BLaER1 treated with 17β-estradiol and CSF1 and Interleukin-3, amounts not matched to agents 10 nM and 100 nM (cell line): ENCODE results near the gene PLEK.
"Not testable (repeated sequence)": the region's sequence is repeated elsewhere in the genome, so short reads cannot be mapped to it uniquely, and the experiment has no call there.

ENCODE experiments used
- H3K27ac ChIP-seq, 11 experiments: shearing (Covaris generic); formaldehyde crosslinking; 2 replicates each; pipeline ENCODE4 v1.8.1; 2022
- H3K27me3 ChIP-seq, 11 experiments: shearing (Covaris generic); formaldehyde crosslinking; 2 replicates each; pipeline ENCODE4 v1.8.1; 2022
- H3K36me3 ChIP-seq, 11 experiments: shearing (Covaris generic); formaldehyde crosslinking; 2 replicates each; pipeline ENCODE4 v1.8.1; 2022
- H3K4me1 ChIP-seq, 10 experiments: shearing (Covaris generic); formaldehyde crosslinking; 2 replicates each; pipeline ENCODE4 v1.8.1; 2022
- H3K4me2 ChIP-seq, 11 experiments: shearing (Covaris generic); formaldehyde crosslinking; 2 replicates each; pipeline ENCODE4 v1.8.1; 2022
- H3K4me3 ChIP-seq, 10 experiments: shearing (Covaris generic); formaldehyde crosslinking; 2 replicates each; pipeline ENCODE4 v1.8.1; 2022
- H3K9ac ChIP-seq, 11 experiments: shearing (Covaris generic); formaldehyde crosslinking; 2 replicates each; pipeline ENCODE4 v1.8.1; 2022
- H3K9me3 ChIP-seq, 11 experiments: shearing (Covaris generic); formaldehyde crosslinking; replicated peaks in 1 of 11; 2 replicates each; pipeline ENCODE4 v1.8.1; 2022
- H4K20me1 ChIP-seq, 11 experiments: shearing (Covaris generic); formaldehyde crosslinking; 2 replicates each; pipeline ENCODE4 v1.8.1; 2022
- Cebpa-rat ChIP-seq, 11 experiments: shearing (Covaris generic); IDR thresholded peaks; 2 replicates each; pipeline ENCODE4 v1.8.1; 2022

The PLEK gene

GRCh38 chr2:68436270-68436669, 71.2 kb downstream of the PLEK start:
- no peaks in the 10 kb centered on the region for H3K27me3 ChIP-seq
- H3K36me3 ChIP-seq = peaks cover 0 to 8% (median 0%) of the 10 kb centered on the region in 11 experiments; a peak in 1 of 22 replicates
- peaks cover 26 to 42% (median 34%) of the 10 kb centered on the region in 10 experiments for H3K4me1 ChIP-seq
- no peak overlapping the region for H3K9ac ChIP-seq
- H3K9me3 ChIP-seq = peaks cover 21 to 33% (median 24%) of the 10 kb centered on the region in 11 experiments
- no peak for TF ChIP-seq Cebpa-rat (IDR thresholded peaks at IDR 0.05)
- H3K4me3 ChIP-seq = no peak overlapping the region
- H3K27ac ChIP-seq = peak overlapping the region in 2 of 11 experiments; percentile 1 to 3; a peak in 1 of 22 replicates
- no peak overlapping the region for H3K4me2 ChIP-seq
- H4K20me1 ChIP-seq = no peaks in the 10 kb centered on the region

- Histone ChIP-seq H3K4me1 (peaks cover 33 to 46% (median 37%) of the 10 kb centered on the region in 10 experiments), H3K4me2 (peak overlapping the region; percentile 30 to 82 (median 56)), H3K27ac (peak overlapping the region in 8 of 11 experiments; percentile 0 to 54 (median 20); a peak in 12 of 22 replicates), H3K9ac (peak overlapping the region in 3 of 11 experiments; percentile 21 to 45 (median 22); a peak in 4 of 22 replicates), H3K36me3 (no peaks in the 10 kb centered on the region), H4K20me1 (no peaks in the 10 kb centered on the region), H3K27me3 (no peaks in the 10 kb centered on the region), H3K9me3 (peaks cover 0 to 9% (median 1%) of the 10 kb centered on the region in 11 experiments; a peak in 16 of 22 replicates), H3K4me3 (no peak overlapping the region)
- TF ChIP-seq Cebpa-rat (IDR thresholded peaks at IDR 0.05) = no peak
Measured at GRCh38 chr2:68438455-68439303, 73.6 kb downstream of the PLEK start.

DNA sequence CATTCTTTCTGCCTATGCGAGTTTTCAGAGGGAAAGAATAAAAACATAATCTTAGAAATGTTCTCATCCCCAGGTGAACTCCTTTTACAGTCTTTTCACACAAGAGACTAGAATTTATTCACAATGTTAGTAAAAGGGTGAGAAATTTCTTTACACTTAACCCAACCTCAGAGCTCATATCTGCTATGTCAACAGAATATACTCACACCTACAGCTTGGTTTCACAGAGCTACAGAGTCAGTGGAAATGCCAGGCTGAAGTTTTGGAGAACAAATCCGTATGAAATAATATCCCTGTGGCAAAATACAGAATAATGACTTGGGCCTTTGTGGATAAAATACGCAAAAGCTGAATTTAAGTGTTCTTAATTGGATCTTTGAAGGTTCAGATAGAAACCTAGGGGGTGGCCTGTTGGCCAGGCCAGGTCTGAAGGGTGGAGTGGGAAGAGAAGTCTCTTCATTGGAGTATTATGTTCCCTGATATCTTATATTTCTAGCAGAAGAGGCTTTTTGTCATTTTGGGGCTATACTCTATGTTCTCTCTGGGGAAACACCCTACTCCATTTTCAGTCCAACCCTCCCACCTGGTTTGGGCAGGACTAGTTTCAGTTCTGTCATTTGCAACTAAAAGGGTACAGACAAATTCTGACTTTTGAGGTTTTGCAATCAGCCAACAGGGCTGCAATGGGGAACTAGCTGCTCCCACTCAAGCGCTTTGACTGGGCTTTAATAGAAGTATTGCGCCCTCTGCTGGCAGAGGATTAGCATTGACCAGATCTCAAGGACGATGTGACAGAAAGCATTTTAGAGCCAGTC, 76.3 kb downstream of the PLEK start:
- Histone ChIP-seq H4K20me1 (no peaks in the 10 kb centered on the region), H3K4me2 (peak overlapping the region; percentile 39 to 82 (median 67)), H3K4me1 (peaks cover 30 to 44% (median 35%) of the 10 kb centered on the region in 10 experiments), H3K9me3 (no peaks in the 10 kb centered on the region), H3K27ac (peak overlapping the region in 10 of 11 experiments; percentile 27 to 83 (median 76); a peak in 19 of 22 replicates), H3K27me3 (no peaks in the 10 kb centered on the region), H3K9ac (peak overlapping the region in 9 of 11 experiments; percentile 34 to 62 (median 54); a peak in 16 of 22 replicates), H3K4me3 (0 out of 20 replicates have a peak overlapping the region, but pooled peaks of 1 of the 10 experiments have one; percentile 6), H3K36me3 (no peaks in the 10 kb centered on the region)
- TF ChIP-seq Cebpa-rat (IDR thresholded peaks at IDR 0.05) = peak; percentile 66 to 98 (median 91); a peak in 20 of 22 replicates

- Histone ChIP-seq H3K4me1 (peaks cover 30 to 38% (median 34%) of the 10 kb centered on the region in 10 experiments), H3K36me3 (no peaks in the 10 kb centered on the region), H3K4me2 (peak overlapping the region in 1 of 11 experiments; percentile 76; a peak in 3 of 22 replicates), H3K9me3 (peaks cover 0 to 2% (median 1%) of the 10 kb centered on the region in 11 experiments; a peak in 16 of 22 replicates), H3K4me3 (no peak overlapping the region), H3K9ac (peak overlapping the region in 1 of 11 experiments; percentile 56; a peak in 2 of 22 replicates), H3K27me3 (no peaks in the 10 kb centered on the region), H3K27ac (peak overlapping the region in 6 of 11 experiments; percentile 16 to 83 (median 76); a peak in 7 of 22 replicates), H4K20me1 (no peaks in the 10 kb centered on the region)
- peak in 2 of 11 experiments; percentile 4 to 6; a peak in 1 of 22 replicates for TF ChIP-seq Cebpa-rat (IDR thresholded peaks at IDR 0.05)
Measured at GRCh38 chr2:68441994-68442322, 76.9 kb downstream of the PLEK start.

DNA sequence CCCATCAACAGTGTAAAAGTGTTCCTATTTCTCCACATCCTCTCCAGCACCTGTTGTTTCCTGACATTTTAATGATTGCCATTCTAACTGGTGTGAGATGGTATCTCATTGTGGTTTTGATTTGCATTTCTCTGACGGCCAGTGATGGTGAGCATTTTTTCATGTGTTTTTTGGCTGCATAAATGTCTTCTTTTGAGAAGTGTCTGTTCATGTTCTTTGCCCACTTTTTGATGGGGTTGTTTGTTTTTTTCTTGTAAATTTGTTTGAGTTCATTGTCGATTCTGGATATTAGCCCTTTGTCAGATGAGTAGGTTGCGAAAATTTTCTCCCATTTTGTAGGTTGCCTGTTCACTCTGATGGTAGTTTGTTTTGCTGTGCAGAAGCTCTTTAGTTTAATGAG, 81.3 kb downstream of the PLEK start:
- H3K9ac ChIP-seq, H3K4me2 ChIP-seq, H3K36me3 ChIP-seq, H3K4me1 ChIP-seq, H4K20me1 ChIP-seq, H3K27ac ChIP-seq, H3K27me3 ChIP-seq, H3K4me3 ChIP-seq: not testable (repeated sequence)
- peaks cover 20 to 25% (median 24%) of the 10 kb centered on the region in 11 experiments for H3K9me3 ChIP-seq
